Activated T-helper 17 cell treated with anti-CD3 and anti-CD28 coated beads, Interleukin-2, amount 50 U/mL, for 72 hours (primary cell): ENCODE data around the gene ARHGAP28. TPM values are rescaled to one million over a fixed set of nuclear protein-coding genes. Genes with fewer than 3 reads are reported as not detected.

Source experiments
- ATAC-seq: fragments of 150-1000 bp; cut with Tn5 transposase; replicated peaks from 2 replicates; pipeline ENCODE4 v1.10.0; 2021; ENCODE audit warnings: mild to moderate bottlenecking, moderate library complexity
- H3K27ac Mint-ChIP-seq: one replicate; pipeline ENCODE4 v1.8.0; 2022; ENCODE audit warnings: mixed read lengths
- H3K27me3 Mint-ChIP-seq: one replicate; pipeline ENCODE4 v1.8.0; 2022; ENCODE audit warnings: mixed read lengths
- H3K36me3 Mint-ChIP-seq: one replicate; pipeline ENCODE4 v1.8.0; 2022; ENCODE audit warnings: low read depth, mild to moderate bottlenecking, mixed read lengths
- H3K4me1 Mint-ChIP-seq: one replicate; pipeline ENCODE4 v1.8.0; 2022; ENCODE audit warnings: mixed read lengths
- H3K4me3 Mint-ChIP-seq: one replicate; pipeline ENCODE4 v1.8.0; 2022; ENCODE audit warnings: mild to moderate bottlenecking, mixed read lengths
- H3K9me3 Mint-ChIP-seq: one replicate; pipeline ENCODE4 v1.8.0; 2022; ENCODE audit warnings: mixed read lengths
- total RNA-seq, 2 donors: library from RNA; stranded (reverse); gene quantifications; one replicate each; pipeline ENCODE4 v1.2.3, GENCODE V29; 2022

Gene ARHGAP28
- total RNA-seq, 2 donors from 2014 or later, result not detected

DNA sequence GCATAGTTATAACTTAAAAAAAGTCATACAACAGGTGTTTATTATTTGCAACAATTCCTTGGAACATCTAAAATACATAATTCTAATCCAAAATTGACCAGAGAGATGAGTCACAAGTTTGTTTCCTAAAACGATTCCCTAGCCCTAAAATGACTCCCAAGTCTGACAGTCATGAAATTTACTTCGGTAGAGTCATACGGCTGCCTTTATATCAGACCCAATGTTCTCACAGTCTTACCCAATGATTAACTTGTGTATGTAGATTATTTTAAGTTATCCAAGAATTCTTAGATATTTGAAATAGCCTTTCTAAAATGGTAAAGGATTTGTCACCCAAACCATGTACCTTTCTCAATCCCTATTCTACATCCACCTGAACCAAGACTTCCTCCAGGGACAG, 213.2 kb downstream of the ARHGAP28 start:
- H3K9me3 Mint-ChIP-seq, result peaks cover 6% of the 10 kb centered on the region
- H3K4me3 Mint-ChIP-seq, result no peak overlapping the region
- no peaks in the 10 kb centered on the region for H3K36me3 Mint-ChIP-seq
- peaks cover 3% of the 10 kb centered on the region for H3K27me3 Mint-ChIP-seq
- no peak for ATAC-seq
- no peak overlapping the region for H3K27ac Mint-ChIP-seq
- no peaks in the 10 kb centered on the region for H3K4me1 Mint-ChIP-seq

- peaks cover 4% of the 10 kb centered on the region for H3K9me3 Mint-ChIP-seq
- H3K27ac Mint-ChIP-seq, result no peak overlapping the region
Measured at GRCh38 chr18:6943143-6943542, 213.6 kb downstream of the ARHGAP28 start.

GRCh38 chr18:6947338-6948030, 218.0 kb downstream of the ARHGAP28 start:
- H3K36me3 Mint-ChIP-seq, result no peaks in the 10 kb centered on the region
- no peak overlapping the region for H3K27ac Mint-ChIP-seq
- no peak for ATAC-seq
- no peaks in the 10 kb centered on the region for H3K27me3 Mint-ChIP-seq
- H3K4me3 Mint-ChIP-seq, result no peak overlapping the region
- H3K9me3 Mint-ChIP-seq, result peaks cover 17% of the 10 kb centered on the region
- H3K4me1 Mint-ChIP-seq, result no peaks in the 10 kb centered on the region

More at GRCh38 chr18:6943143-6943542, 213.6 kb downstream of the ARHGAP28 start:
- Mint-ChIP-seq H3K27me3 (no peaks in the 10 kb centered on the region), H3K4me3 (no peak overlapping the region), H3K4me1 (no peaks in the 10 kb centered on the region), H3K36me3 (no peaks in the 10 kb centered on the region)
- no peak for ATAC-seq

DNA sequence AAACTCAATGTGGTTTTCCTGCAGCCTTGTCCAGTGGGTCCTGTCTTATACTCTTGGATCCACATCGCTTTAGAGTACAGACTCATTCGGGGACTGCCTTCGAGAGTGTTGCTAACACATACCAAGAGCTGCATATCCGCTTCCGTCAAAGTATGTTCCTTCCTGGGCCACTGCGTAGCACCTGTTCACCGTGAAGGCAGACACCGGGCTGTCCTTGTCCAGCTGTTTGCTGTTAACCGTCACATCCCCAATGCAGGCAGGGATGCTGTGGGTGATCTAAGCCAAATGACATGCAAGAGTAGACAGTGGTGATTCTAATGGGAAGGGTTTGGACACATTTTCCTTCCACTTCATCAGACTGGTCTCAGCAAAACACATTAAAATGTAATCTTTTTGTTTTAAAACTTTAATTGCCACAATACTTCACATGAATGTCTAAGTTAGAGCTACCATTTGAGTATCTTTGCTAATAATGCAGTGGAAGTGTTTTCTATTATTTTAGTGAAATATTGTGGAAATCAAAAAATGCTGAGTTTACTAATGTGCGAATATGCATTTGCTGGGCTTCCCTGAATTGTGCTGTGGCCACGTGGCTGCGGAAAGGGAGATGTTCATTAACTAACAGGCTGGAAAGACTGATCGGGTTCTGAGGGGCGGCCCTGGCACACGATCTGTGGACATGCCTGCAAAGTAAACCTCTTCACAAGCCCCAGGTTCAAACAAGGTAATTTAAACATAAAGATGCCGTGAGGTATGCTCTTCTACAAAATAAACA, 219.0 kb downstream of the ARHGAP28 start:
- H3K27me3 Mint-ChIP-seq, result no peaks in the 10 kb centered on the region
- no peak for ATAC-seq
- H3K4me1 Mint-ChIP-seq, result no peaks in the 10 kb centered on the region
- H3K27ac Mint-ChIP-seq, result no peak overlapping the region
- peaks cover 17% of the 10 kb centered on the region for H3K9me3 Mint-ChIP-seq
- H3K4me3 Mint-ChIP-seq, result no peak overlapping the region
- H3K36me3 Mint-ChIP-seq, result no peaks in the 10 kb centered on the region

- no peak overlapping the region for H3K4me3 Mint-ChIP-seq
- H3K36me3 Mint-ChIP-seq, result no peaks in the 10 kb centered on the region
- H3K9me3 Mint-ChIP-seq, result peaks cover 14% of the 10 kb centered on the region
- H3K27ac Mint-ChIP-seq, result no peak overlapping the region
- H3K4me1 Mint-ChIP-seq, result no peaks in the 10 kb centered on the region
- no peaks in the 10 kb centered on the region for H3K27me3 Mint-ChIP-seq
- ATAC-seq, result no peak
Measured at GRCh38 chr18:6949800-6950586, 220.5 kb downstream of the ARHGAP28 start.

GRCh38 chr18:6950641-6951040, 221.1 kb downstream of the ARHGAP28 start:
- Mint-ChIP-seq H3K4me3 (no peak overlapping the region), H3K36me3 (no peaks in the 10 kb centered on the region), H3K9me3 (peaks cover 14% of the 10 kb centered on the region), H3K27me3 (no peaks in the 10 kb centered on the region), H3K4me1 (no peaks in the 10 kb centered on the region), H3K27ac (no peak overlapping the region)
- ATAC-seq, result no peak

DNA sequence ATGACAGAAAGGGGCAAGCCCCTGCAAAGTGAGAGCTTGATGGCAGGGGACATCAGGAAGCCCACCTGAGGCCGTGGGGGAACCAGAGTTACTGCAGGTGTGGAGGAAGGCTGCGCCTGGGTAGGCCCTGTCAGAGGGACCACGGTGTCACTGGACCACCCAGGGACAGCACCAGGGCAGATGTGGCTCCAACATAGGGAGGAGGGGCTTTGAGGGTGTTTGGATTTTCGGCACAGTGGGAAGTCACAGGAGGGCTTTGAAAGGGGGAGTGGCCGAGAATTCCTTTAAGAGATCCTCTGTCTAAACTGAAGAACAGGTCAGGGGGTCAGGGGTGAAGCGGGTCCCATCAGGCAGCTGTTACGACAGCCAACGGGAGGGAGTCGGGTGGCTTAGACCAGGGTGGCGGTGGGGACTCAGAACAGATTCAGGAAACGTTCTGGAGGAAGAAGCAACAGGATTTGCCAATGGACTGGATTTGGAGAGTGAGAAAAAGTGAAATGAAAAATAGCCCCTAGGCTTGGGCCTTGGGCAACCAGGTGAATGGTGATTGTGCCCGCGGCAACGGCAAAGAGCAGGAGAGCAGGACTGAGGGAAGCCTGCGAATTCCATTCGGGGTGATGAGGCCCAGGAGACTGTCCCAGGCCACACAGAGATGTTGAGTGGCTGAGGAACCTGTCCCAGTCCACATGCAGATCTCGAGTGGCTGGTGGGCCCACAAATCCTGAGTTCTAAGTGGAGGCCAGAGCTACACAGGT, 222.0 kb downstream of the ARHGAP28 start:
- Mint-ChIP-seq H3K27me3 (no peaks in the 10 kb centered on the region), H3K9me3 (peaks cover 14% of the 10 kb centered on the region), H3K4me1 (no peaks in the 10 kb centered on the region), H3K4me3 (no peak overlapping the region), H3K27ac (no peak overlapping the region), H3K36me3 (no peaks in the 10 kb centered on the region)
- ATAC-seq, result no peak

DNA sequence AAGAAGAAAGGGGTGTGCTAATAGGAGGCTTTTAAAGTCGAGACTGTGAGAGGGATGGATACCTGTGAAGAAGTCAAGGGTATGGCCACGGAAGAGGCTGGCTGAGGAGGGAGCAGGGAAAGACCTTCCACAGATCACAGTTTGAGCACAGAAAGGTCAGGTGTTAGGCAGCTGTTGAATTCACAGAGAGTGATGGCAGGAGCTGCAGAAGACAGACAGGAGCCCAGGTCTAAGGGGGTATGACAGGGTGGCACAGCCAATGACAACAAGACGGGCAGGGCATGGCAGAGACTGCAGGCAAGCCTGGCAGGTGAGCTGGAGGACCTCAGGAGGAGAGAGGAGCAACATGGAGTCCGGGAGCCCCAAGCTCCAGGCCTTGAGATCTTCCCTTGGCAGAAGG, 225.0 kb downstream of the ARHGAP28 start:
- ATAC-seq, result no peak
- H3K27me3 Mint-ChIP-seq, result no peaks in the 10 kb centered on the region
- H3K27ac Mint-ChIP-seq, result no peak overlapping the region
- H3K9me3 Mint-ChIP-seq, result peaks cover 14% of the 10 kb centered on the region
- H3K4me1 Mint-ChIP-seq, result no peaks in the 10 kb centered on the region
- H3K36me3 Mint-ChIP-seq, result no peaks in the 10 kb centered on the region
- H3K4me3 Mint-ChIP-seq, result no peak overlapping the region

GRCh38 chr18:6955304-6955703, 225.8 kb downstream of the ARHGAP28 start:
- ATAC-seq, result no peak
- Mint-ChIP-seq H3K9me3 (peaks cover 14% of the 10 kb centered on the region), H3K27ac (no peak overlapping the region), H3K4me1 (no peaks in the 10 kb centered on the region), H3K4me3 (no peak overlapping the region), H3K27me3 (no peaks in the 10 kb centered on the region), H3K36me3 (no peaks in the 10 kb centered on the region)

- ATAC-seq, result no peak
- Mint-ChIP-seq H3K4me1 (no peaks in the 10 kb centered on the region), H3K4me3 (no peak overlapping the region), H3K36me3 (no peaks in the 10 kb centered on the region), H3K9me3 (peaks cover 7% of the 10 kb centered on the region), H3K27me3 (no peaks in the 10 kb centered on the region), H3K27ac (no peak overlapping the region)
Measured at GRCh38 chr18:6956495-6956894, 227.0 kb downstream of the ARHGAP28 start.

DNA sequence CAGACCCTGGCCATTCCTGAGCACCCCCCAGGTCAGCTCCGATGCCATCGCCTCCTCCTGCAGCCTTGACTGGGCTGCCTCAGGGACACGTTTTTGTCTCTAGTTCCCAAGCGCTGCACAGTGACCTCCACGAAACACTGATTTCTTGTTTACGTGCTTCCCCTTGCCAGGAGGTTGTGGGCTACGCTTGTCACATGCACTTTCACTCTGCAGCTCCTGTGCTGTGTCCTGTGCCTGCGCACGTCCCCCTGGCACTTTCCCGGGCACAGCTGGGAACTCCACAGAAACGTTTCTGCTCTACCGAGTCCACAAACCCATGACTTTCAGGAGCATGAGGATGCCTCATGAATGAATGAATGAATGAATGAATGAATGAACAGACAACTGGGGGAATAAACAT, 227.5 kb downstream of the ARHGAP28 start:
- Mint-ChIP-seq H3K27ac (no peak overlapping the region), H3K36me3 (no peaks in the 10 kb centered on the region)

GRCh38 chr18:6959110-6959509, 229.6 kb downstream of the ARHGAP28 start:
- ATAC-seq, result no peak
- Mint-ChIP-seq H3K27me3 (no peaks in the 10 kb centered on the region), H3K36me3 (no peaks in the 10 kb centered on the region), H3K9me3 (no peaks in the 10 kb centered on the region), H3K4me1 (no peaks in the 10 kb centered on the region), H3K4me3 (no peak overlapping the region), H3K27ac (no peak overlapping the region)

More for the DNA sequence above, 227.5 kb downstream of the ARHGAP28 start:
- Mint-ChIP-seq H3K4me3 (no peak overlapping the region), H3K4me1 (no peaks in the 10 kb centered on the region), H3K9me3 (peaks cover 2% of the 10 kb centered on the region), H3K27me3 (no peaks in the 10 kb centered on the region)
- no peak for ATAC-seq

DNA sequence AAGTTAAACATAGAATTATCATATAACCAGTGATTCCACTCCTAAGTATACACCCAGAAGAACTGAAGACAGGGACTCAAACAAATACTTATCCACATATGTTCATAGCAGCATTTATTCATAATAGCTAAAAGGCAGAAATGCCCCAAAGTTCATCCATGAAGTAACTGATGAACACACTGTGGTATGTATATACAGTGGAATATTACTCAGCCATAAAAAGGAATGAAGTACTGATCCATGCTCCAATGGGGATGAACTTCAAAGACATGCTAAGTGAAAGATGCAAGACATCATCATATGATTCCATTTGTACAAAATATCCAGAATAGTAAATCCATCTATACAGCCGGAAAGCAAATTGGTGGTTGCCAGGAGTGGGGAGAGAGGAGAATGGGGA, 230.6 kb downstream of the ARHGAP28 start:
- Mint-ChIP-seq H3K36me3 (no peaks in the 10 kb centered on the region), H3K27ac (no peak overlapping the region), H3K4me3 (no peak overlapping the region), H3K4me1 (no peaks in the 10 kb centered on the region), H3K9me3 (no peaks in the 10 kb centered on the region), H3K27me3 (no peaks in the 10 kb centered on the region)
- ATAC-seq, result no peak

GRCh38 chr18:6960656-6961055, 231.1 kb downstream of the ARHGAP28 start:
- no peaks in the 10 kb centered on the region for H3K36me3 Mint-ChIP-seq
- H3K9me3 Mint-ChIP-seq, result no peaks in the 10 kb centered on the region
- H3K27me3 Mint-ChIP-seq, result no peaks in the 10 kb centered on the region
- no peak overlapping the region for H3K4me3 Mint-ChIP-seq
- no peaks in the 10 kb centered on the region for H3K4me1 Mint-ChIP-seq
- no peak for ATAC-seq
- no peak overlapping the region for H3K27ac Mint-ChIP-seq
